Fibroblast of pulmonary artery (primary cell): Measurements from ENCODE around the gene BMAL2.

Experiments
- DNase-seq: peaks from one replicate; pipeline ENCODE4 v3.0.0-alpha.2; 2010; ENCODE audit warnings: low read depth
- H3K4me3 ChIP-seq: replicated peaks from 2 replicates; pipeline ENCODE4 v1.5.1; 2011; ENCODE audit warnings: low read depth, mild to moderate bottlenecking, control low read depth, low read length, moderate library complexity
- CTCF ChIP-seq: IDR thresholded peaks from 2 replicates; pipeline ENCODE4 v1.5.1; 2011; ENCODE audit warnings: mild to moderate bottlenecking, control low read depth, low read length, inconsistent platforms; ENCODE audit errors: missing control alignments

BMAL2 gene

GRCh38 chr12:27303139-27304111 is 29.2 kb upstream of the BMAL2 start:
- TF ChIP-seq CTCF: no peak
- no peak for DNase-seq
- no peak overlapping the region for H3K4me3 ChIP-seq

- TF ChIP-seq CTCF: no peak
- H3K4me3 ChIP-seq: no peak overlapping the region
- DNase-seq: no peak
Observed at GRCh38 chr12:27304856-27305255, 27.8 kb upstream of the BMAL2 start.

GRCh38 chr12:27305673-27306456 is 26.8 kb upstream of the BMAL2 start:
- no peak overlapping the region for H3K4me3 ChIP-seq
- peak; percentile 33 for TF ChIP-seq CTCF

GRCh38 chr12:27309293-27309994 is 23.2 kb upstream of the BMAL2 start:
- TF ChIP-seq CTCF: no peak
- DNase-seq: no peak
- no peak overlapping the region for H3K4me3 ChIP-seq

More at GRCh38 chr12:27305673-27306456, 26.8 kb upstream of the BMAL2 start:
- DNase-seq: peak; percentile 78

GRCh38 chr12:27309995-27310315 is 22.7 kb upstream of the BMAL2 start:
- no peak for DNase-seq
- no peak for TF ChIP-seq CTCF
- no peak overlapping the region for H3K4me3 ChIP-seq

GRCh38 chr12:27316947-27317346 is 15.7 kb upstream of the BMAL2 start:
- TF ChIP-seq CTCF: no peak
- no peak for DNase-seq
- H3K4me3 ChIP-seq: no peak overlapping the region
